ENCODE data around the gene YTHDF2.

Gene YTHDF2

GRCh38 chr1:28803662-28804061 is 66.9 kb downstream of the YTHDF2 start:
- no peak for DNase-seq

DNA sequence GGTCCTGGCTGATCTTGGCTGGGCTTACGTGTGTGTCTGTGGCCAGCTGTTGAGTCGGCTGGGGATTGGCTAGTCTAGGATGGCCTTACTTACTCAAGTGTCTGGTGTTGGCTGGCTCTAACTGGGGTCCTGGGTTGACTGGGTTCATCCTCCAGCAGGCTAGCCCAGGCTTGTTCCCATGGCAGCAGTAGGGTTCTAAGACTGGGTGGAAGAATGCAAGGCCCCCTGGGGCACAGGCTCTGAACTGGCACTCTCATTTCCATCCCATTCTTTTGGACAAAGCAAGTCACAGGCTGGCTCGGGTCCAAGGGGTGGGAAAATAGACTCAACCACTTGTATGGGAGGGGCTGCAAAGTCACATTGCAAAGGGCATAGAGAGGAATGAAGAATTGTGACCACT is 67.3 kb downstream of the YTHDF2 start:
- no peak for DNase-seq

- DNase-seq, result no peak
Observed at GRCh38 chr1:28807046-28807445, 70.3 kb downstream of the YTHDF2 start.

GRCh38 chr1:28807986-28808385 is 71.2 kb downstream of the YTHDF2 start:
- DNase-seq, result no peak

DNA sequence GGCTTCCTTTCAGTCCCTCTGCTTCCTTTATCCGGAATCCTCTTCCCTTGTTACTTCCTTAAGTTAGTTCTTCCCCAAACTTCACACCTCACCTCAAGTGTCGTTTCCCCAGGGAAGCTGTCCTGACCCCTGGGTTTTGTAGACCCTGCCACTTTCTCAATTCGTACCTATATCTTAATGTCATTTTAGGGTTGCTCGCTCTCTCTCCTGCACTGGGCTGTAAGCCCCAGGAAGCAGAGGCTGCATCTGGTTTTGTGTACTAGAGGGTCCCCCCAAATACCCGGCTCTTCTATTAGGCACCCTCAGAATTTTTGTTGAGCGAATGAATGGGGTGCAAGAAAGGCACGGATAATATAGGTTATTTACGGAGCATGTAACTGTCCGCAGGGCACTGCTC is 74.6 kb downstream of the YTHDF2 start:
- no peak for DNase-seq

DNA sequence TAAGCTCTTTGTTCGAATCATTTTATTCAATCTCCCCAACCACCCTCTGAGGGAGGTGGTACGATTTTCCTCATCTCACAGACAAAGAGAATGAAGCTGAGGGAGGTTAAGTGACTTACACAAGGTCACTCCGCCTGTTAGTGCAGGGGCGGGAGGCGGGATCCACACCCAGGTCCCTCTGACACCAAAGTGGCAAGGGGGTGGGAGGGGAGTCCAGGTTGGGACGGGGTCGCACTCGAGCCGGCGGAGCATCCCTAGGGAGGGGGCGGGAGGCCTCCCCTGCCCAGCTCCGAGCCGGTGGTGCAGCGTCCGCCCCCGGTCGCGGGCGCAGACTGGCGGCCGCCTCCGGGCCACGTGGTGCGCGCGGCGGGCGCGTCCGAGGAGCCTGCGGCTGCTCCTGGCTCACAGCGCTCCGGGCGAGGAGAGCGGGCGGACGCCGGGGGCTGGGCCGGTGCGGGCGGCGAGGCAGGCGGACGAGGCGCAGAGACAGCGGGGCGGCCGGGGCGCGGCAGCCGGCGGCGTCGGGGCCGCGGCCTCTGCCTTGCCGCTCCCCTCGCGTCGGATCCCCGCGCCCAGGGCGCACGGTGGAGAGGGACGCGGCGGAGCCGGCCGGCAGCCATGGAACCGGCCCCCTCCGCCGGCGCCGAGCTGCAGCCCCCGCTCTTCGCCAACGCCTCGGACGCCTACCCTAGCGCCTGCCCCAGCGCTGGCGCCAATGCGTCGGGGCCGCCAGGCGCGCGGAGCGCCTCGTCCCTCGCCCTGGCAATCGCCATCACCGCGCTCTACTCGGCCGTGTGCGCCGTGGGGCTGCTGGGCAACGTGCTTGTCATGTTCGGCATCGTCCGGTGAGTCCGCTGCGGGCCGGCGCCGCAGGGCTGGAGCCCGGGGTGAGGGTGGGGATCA is 75.3 kb downstream of the YTHDF2 start, which contains the start of gene OPRD1:
Gene OPRD1 (plus strand): TSS at position 405 of the 903 bp plus-strand sequence. CDS start 214 bp downstream, at position 619.
- DNase-seq, result no peak

- no peak for DNase-seq
Observed at GRCh38 chr1:28812669-28813468, 76.1 kb downstream of the YTHDF2 start.

- no peak for DNase-seq
Observed at GRCh38 chr1:28813931-28814465, 77.3 kb downstream of the YTHDF2 start.

DNA sequence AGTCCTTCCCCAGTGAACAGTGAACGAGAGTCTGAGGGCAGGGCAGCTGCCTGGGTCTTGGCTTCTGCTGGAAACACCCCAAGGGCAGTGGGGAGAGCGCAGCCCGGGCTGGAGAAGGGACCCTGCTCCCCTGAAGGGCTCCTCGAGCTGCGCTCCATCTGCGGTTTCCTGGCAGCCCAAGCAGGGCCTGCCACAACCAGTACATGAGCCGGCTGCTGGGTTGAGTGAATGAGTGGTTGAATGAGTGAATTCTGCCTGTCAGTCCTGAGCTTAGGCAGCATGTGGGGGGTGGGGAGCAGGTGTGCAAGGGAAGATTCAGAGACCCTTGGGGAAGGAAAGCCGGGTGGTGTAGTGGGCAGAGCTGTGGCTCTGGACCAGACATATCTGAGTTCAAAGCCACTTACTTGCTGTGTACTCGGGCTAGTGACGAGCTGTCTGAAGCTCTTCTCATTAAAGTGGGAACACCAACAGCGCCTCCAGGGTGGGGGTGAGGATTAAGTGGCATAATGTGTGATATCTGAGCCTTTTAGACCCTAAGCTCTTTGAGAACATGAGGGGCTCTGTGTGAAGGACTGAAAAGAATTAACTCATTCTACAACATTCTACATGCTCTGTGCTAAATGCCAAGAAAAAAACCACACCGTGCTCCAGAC is 78.9 kb downstream of the YTHDF2 start:
- DNase-seq, result no peak

GRCh38 chr1:28817133-28817532 is 80.4 kb downstream of the YTHDF2 start:
- no peak for DNase-seq

DNA sequence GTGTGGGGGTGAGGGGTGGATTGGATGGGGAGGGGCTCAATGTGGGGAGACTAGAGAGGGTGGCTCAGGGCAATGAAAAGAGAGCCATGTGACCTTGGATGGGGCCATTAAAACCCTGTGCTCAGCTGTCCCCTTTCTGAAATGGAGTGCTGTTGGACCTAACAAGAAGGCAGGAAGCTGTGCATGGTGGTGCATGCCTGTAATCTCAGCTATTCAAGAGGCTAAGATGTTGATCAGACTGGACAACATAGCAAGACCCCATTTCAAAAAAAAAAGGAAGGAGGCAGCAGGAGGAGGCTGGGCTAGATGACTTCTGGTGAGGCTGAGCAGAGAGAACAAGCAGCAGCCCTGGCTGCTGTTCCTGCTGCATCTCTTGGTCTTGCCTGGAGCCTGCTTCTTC is 82.3 kb downstream of the YTHDF2 start:
- DNase-seq, result no peak
